NB4 (cell line): ENCODE measurements around the gene SLC16A12.

Experiments
- MYC ChIP-seq: IDR thresholded peaks from 2 replicates; pipeline ENCODE4 v1.6.1; 2011; ENCODE audit warnings: low read depth, low read length
- POLR2A ChIP-seq: IDR thresholded peaks from 2 replicates; pipeline ENCODE4 v1.6.1; 2011; ENCODE audit warnings: mild to moderate bottlenecking; ENCODE audit not compliant: insufficient read length; ENCODE audit errors: extremely low read depth
- TF ChIP-seq, protein P1 (sequence below): IDR thresholded peaks from 2 replicates; pipeline ENCODE4 v1.6.1; 2011; ENCODE audit warnings: low read depth, low read length
- TF ChIP-seq, protein P2 (sequence below): IDR thresholded peaks from one replicate; pipeline ENCODE4 v1.5.1; 2012; ENCODE audit warnings: low read depth, low read length

DNA sequence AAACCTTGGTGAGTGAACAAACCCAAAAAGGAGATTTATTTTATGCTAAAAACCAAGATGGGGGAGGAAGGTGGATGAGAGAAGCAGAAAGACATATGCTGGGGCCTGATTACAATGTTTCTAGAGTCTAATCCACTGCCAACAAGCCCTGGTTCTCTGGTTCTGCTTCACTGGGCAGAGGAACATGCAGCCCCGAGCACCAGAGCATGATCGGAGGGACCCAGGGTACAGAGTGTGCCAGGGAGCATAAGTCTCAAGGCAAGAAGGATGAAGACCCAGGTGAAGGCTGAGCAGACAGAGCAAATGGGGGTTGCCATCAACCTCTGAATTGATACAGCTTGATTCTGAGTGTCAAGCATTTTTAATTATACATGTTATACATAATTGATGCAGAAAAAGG lies 30.7 kb downstream of the SLC16A12 start:
- TF ChIP-seq, protein P1, sequence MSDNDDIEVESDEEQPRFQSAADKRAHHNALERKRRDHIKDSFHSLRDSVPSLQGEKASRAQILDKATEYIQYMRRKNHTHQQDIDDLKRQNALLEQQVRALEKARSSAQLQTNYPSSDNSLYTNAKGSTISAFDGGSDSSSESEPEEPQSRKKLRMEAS = no peak
- TF ChIP-seq, protein P2, sequence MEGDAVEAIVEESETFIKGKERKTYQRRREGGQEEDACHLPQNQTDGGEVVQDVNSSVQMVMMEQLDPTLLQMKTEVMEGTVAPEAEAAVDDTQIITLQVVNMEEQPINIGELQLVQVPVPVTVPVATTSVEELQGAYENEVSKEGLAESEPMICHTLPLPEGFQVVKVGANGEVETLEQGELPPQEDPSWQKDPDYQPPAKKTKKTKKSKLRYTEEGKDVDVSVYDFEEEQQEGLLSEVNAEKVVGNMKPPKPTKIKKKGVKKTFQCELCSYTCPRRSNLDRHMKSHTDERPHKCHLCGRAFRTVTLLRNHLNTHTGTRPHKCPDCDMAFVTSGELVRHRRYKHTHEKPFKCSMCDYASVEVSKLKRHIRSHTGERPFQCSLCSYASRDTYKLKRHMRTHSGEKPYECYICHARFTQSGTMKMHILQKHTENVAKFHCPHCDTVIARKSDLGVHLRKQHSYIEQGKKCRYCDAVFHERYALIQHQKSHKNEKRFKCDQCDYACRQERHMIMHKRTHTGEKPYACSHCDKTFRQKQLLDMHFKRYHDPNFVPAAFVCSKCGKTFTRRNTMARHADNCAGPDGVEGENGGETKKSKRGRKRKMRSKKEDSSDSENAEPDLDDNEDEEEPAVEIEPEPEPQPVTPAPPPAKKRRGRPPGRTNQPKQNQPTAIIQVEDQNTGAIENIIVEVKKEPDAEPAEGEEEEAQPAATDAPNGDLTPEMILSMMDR = no peak
- TF ChIP-seq MYC (no peak), POLR2A (no peak)
